Endodermal cell (in vitro differentiated cells): ENCODE measurements around the gene FKBP2. TPM values are rescaled to one million over a fixed set of nuclear protein-coding genes. Genes with fewer than 3 reads are reported as not detected.

Experiments used
- DNase-seq: peaks from one replicate; pipeline ENCODE4 v3.0.0-alpha.2; 2017
- H3K27ac ChIP-seq: 2 replicates; pipeline ENCODE4 v1.5.1; 2013; ENCODE audit warnings: mild to moderate bottlenecking, low read depth, low read length, moderate library complexity
- H3K27me3 ChIP-seq: 2 replicates; pipeline ENCODE4 v1.6.1; 2013; ENCODE audit warnings: mild to moderate bottlenecking, low read length, moderate library complexity; ENCODE audit not compliant: insufficient read depth, control insufficient read depth, poor library complexity, severe bottlenecking
- H3K36me3 ChIP-seq: 2 replicates; pipeline ENCODE4 v1.7.0; 2013; ENCODE audit warnings: mild to moderate bottlenecking, low read length, moderate library complexity; ENCODE audit not compliant: control insufficient read depth, insufficient read depth
- H3K4me1 ChIP-seq: one replicate; pipeline ENCODE4 v1.7.0; 2013; ENCODE audit warnings: low read length; ENCODE audit not compliant: control insufficient read depth, insufficient read depth
- H3K4me3 ChIP-seq: 2 replicates; pipeline ENCODE4 v1.5.1; 2013; ENCODE audit warnings: mild to moderate bottlenecking, low read length, moderate library complexity
- H3K9ac ChIP-seq: 2 replicates; pipeline ENCODE4 v1.6.1; 2013; ENCODE audit warnings: mild to moderate bottlenecking, low read length, moderate library complexity; ENCODE audit not compliant: poor library complexity, severe bottlenecking; ENCODE audit errors: extremely low read depth
- H3K9me3 ChIP-seq: 2 replicates; pipeline ENCODE4 v1.6.1; 2013; ENCODE audit warnings: mild to moderate bottlenecking, low read length, moderate library complexity; ENCODE audit not compliant: control insufficient read depth
- H3K27ac Mint-ChIP-seq: 2 replicates; pipeline ENCODE4 v1.8.0; 2020; ENCODE audit warnings: mixed read lengths
- H3K27me3 Mint-ChIP-seq: 2 replicates; pipeline ENCODE4 v1.8.0; 2021; ENCODE audit warnings: mild to moderate bottlenecking, mixed read lengths; ENCODE audit not compliant: insufficient read depth
- H3K36me3 Mint-ChIP-seq: 2 replicates; pipeline ENCODE4 v1.8.0; 2020; ENCODE audit warnings: low read depth, mixed read lengths
- H3K4me1 Mint-ChIP-seq: 2 replicates; pipeline ENCODE4 v1.8.0; 2020; ENCODE audit warnings: mixed read lengths
- H3K4me3 Mint-ChIP-seq: 2 replicates; pipeline ENCODE4 v1.8.0; 2020; ENCODE audit warnings: mild to moderate bottlenecking, moderate library complexity, mixed read lengths
- H3K9me3 Mint-ChIP-seq: 2 replicates; pipeline ENCODE4 v1.8.0; 2020; ENCODE audit warnings: mild to moderate bottlenecking, mixed read lengths
- WGBS, 2 experiments: methylation state at CpG; one replicate each; pipeline versions ENCODE4 v1.1.5 to v1.1.7; 2013; ENCODE audit warnings: missing lambda C conversion rate in 2 of 2, mixed read lengths in 1 of 2; ENCODE audit not compliant: insufficient coverage in 1 of 2, insufficient read length in 1 of 2; 5-methylcytosine and 5-hydroxymethylcytosine counted together
- total RNA-seq, 2 donors: library from RNA; stranded (reverse); fragmentation: NEBNext Ultra II Directional in 1 of 2; extraction: Animal tissue kit (Norgen Biotek cat#: 25700) in 1 of 2; gene quantifications; 2 replicates in 1 of 2; 3 replicates in 1 of 2; pipeline ENCODE4 v1.2.1, GENCODE V29; 2021
- TF ChIP-seq, protein P1 (sequence below): fragments of 200-600 bp; sonication (generic); conservative IDR thresholded peaks from 2 replicates; pipeline ENCODE4 v1.5.0; 2021; ENCODE audit warnings: antibody characterized with exemption, mild to moderate bottlenecking

FKBP2 gene
- total RNA-seq, 2 donors from 2014 or later, result 44.6 to 53.7 TPM

DNA sequence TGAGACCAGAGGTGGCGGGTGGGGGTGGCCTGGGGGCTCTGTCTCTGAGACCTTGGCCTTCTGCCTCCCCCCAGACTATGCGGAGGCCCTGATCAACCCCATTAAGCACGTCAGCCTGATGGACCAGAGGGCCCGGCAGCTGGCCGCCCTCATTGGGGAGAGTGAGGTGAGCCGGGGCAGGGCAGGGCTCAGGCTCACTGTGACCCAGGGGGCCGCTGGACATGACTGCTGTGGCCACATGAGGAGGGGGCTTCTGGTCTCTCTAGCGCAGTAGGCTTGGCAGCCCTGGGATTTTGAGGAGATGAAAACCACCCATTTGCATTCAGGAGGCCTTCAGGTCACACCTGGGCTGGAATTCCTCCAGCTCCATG, 23.0 kb downstream of the FKBP2 start:
- H3K27ac ChIP-seq, result no peak overlapping the region
- Mint-ChIP-seq H3K4me3 (no peak overlapping the region), H3K36me3 (peaks cover 51% of the 10 kb centered on the region), H3K27me3 (no peaks in the 10 kb centered on the region), H3K27ac (no peak overlapping the region), H3K9me3 (no peaks in the 10 kb centered on the region), H3K4me1 (peaks cover 9% of the 10 kb centered on the region)
- peaks cover 50% of the 10 kb centered on the region for H3K36me3 ChIP-seq
- H3K27me3 ChIP-seq, result no peaks in the 10 kb centered on the region
- no peak overlapping the region for H3K9ac ChIP-seq
- H3K4me1 ChIP-seq, result no peaks in the 10 kb centered on the region
- WGBS, 2 experiments, result 94 to 97% methylated on average over 8 of the region's 8 CpGs
- H3K9me3 ChIP-seq, result no peaks in the 10 kb centered on the region
- DNase-seq, result no peak
- TF ChIP-seq, protein P1, sequence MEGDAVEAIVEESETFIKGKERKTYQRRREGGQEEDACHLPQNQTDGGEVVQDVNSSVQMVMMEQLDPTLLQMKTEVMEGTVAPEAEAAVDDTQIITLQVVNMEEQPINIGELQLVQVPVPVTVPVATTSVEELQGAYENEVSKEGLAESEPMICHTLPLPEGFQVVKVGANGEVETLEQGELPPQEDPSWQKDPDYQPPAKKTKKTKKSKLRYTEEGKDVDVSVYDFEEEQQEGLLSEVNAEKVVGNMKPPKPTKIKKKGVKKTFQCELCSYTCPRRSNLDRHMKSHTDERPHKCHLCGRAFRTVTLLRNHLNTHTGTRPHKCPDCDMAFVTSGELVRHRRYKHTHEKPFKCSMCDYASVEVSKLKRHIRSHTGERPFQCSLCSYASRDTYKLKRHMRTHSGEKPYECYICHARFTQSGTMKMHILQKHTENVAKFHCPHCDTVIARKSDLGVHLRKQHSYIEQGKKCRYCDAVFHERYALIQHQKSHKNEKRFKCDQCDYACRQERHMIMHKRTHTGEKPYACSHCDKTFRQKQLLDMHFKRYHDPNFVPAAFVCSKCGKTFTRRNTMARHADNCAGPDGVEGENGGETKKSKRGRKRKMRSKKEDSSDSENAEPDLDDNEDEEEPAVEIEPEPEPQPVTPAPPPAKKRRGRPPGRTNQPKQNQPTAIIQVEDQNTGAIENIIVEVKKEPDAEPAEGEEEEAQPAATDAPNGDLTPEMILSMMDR, result no peak
- H3K4me3 ChIP-seq, result no peak overlapping the region

DNA sequence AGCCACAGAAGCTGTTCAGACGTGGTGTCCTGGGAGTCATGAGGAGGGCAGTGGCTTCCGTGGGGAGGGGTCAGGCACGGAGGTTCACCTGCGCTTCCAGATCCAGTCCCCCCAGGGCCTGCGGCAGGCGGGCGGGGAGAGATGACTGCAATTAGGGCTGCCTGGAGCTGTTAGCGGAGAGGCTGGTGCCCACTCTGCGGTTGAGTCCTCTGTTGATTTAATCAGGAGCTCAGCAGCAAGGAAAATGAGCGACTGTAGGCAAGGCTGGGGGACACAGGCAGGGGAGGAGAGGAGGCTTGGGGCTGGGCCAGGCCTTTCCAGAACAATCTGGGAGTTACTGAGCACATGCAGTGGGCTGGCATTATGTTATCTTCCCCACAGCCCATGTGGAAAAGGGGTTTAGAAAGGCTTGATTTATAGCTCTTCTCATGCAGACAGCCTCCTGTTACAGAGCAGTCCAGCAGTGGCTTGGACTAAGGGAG, 23.5 kb downstream of the FKBP2 start:
- H3K4me3 Mint-ChIP-seq, result no peak overlapping the region
- 87 to 98% methylated on average over 6 to 10 of the region's 10 CpGs for WGBS, 2 experiments
- H3K9me3 Mint-ChIP-seq, result no peaks in the 10 kb centered on the region
- H3K36me3 Mint-ChIP-seq, result peaks cover 47% of the 10 kb centered on the region
- no peaks in the 10 kb centered on the region for H3K9me3 ChIP-seq
- peaks cover 10% of the 10 kb centered on the region for H3K4me1 Mint-ChIP-seq
- H3K9ac ChIP-seq, result no peak overlapping the region
- H3K4me3 ChIP-seq, result no peak overlapping the region
- peaks cover 47% of the 10 kb centered on the region for H3K36me3 ChIP-seq
- DNase-seq, result no peak
- TF ChIP-seq, protein P1, result no peak
- no peak overlapping the region for H3K27ac ChIP-seq
- no peak overlapping the region for H3K27ac Mint-ChIP-seq
- H3K27me3 Mint-ChIP-seq, result no peaks in the 10 kb centered on the region
- no peaks in the 10 kb centered on the region for H3K27me3 ChIP-seq
- H3K4me1 ChIP-seq, result no peaks in the 10 kb centered on the region

DNA sequence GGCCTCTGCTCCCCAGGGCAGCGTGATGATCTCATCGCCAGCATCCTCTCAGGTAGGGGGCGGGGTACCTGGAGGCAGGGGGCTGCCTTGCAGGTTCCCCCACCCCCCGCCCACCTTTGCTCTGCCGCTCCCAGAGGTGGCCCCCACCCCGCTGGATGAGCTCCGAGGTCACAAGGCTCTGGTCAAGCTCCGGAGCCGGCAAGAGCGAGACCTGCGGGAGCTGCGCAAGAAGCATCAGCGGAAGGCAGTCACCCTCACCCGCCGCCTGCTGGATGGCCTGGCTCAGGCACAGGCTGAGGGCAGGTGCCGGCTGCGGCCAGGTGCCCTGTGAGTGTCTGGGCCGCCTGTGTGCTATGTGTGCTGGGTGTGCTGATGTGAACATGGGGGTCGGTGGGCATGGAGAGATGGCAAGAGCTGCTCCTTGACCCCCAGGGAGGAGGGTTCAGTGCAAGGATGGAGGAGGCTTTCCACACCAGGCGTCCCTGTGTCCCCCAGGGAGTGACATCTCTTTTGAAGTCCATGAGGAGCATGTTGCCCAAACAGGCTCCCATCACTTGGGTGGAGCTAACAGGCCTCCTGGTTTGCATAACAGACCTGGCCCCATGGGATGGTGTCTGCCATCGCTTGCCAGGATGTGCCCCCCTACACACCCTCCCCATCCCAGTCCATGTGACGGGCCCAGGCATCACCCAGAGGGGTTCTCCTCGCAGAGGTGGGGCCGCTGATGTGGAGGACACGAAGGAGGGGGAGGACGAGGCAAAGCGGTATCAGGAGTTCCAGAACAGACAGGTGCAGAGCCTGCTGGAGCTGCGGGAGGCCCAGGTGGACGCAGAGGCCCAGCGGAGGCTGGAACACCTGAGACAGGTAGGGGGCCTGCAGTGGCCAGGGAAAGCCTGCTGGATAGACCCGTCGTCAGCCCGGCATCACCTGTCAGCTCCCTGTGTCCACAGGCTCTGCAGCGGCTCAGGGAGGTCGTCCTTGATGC, 24.6 kb downstream of the FKBP2 start:
- no peaks in the 10 kb centered on the region for H3K27me3 Mint-ChIP-seq
- H3K4me3 ChIP-seq, result no peak overlapping the region
- peaks cover 37% of the 10 kb centered on the region for H3K36me3 Mint-ChIP-seq
- H3K4me3 Mint-ChIP-seq, result no peak overlapping the region
- H3K9me3 ChIP-seq, result no peaks in the 10 kb centered on the region
- H3K4me1 Mint-ChIP-seq, result peaks cover 10% of the 10 kb centered on the region
- H3K4me1 ChIP-seq, result no peaks in the 10 kb centered on the region
- no peak overlapping the region for H3K9ac ChIP-seq
- H3K36me3 ChIP-seq, result peaks cover 37% of the 10 kb centered on the region
- TF ChIP-seq, protein P1, result no peak
- 94 to 95% methylated on average over 25 to 35 of the region's 35 CpGs for WGBS, 2 experiments
- H3K9me3 Mint-ChIP-seq, result no peaks in the 10 kb centered on the region
- no peak overlapping the region for H3K27ac Mint-ChIP-seq
- no peak for DNase-seq
- no peak overlapping the region for H3K27ac ChIP-seq
- no peaks in the 10 kb centered on the region for H3K27me3 ChIP-seq
